ENCODE measurements around the gene PDXDC1.
A peak's percentile ranks its signal among the peaks of the same experiment; 100 is the strongest.
"Not testable (repeated sequence)": the region's sequence is repeated elsewhere in the genome, so short reads cannot be mapped to it uniquely, and the experiment has no call there.

The PDXDC1 gene

GRCh38 chr16:15071916-15072769 lies 97.3 kb downstream of the PDXDC1 start:
- DNase-seq: not testable (repeated sequence)

GRCh38 chr16:15073101-15073500 lies 98.3 kb downstream of the PDXDC1 start:
- DNase-seq: no peak

- DNase-seq: not testable (repeated sequence)
Observed at GRCh38 chr16:15076161-15076560, 101.3 kb downstream of the PDXDC1 start.

- DNase-seq: not testable (repeated sequence)
Observed at GRCh38 chr16:15080883-15081282, 106.1 kb downstream of the PDXDC1 start.

- not testable (repeated sequence) for DNase-seq
Observed at GRCh38 chr16:15082788-15083187, 108.0 kb downstream of the PDXDC1 start.

GRCh38 chr16:15090663-15091269 lies 115.9 kb downstream of the PDXDC1 start:
- not testable (repeated sequence) for DNase-seq

- DNase-seq: not testable (repeated sequence)
Observed at GRCh38 chr16:15093571-15093954, 118.7 kb downstream of the PDXDC1 start.

GRCh38 chr16:15093955-15094827 lies 119.4 kb downstream of the PDXDC1 start, which contains the start of gene RRN3:
Gene RRN3 (minus strand): TSS chr16:15094272. CDS start chr16:15094233, 39 bp downstream.
- DNase-seq: peak; percentile 93

- DNase-seq: not testable (repeated sequence)
Observed at GRCh38 chr16:15096583-15096972, 121.8 kb downstream of the PDXDC1 start.

GRCh38 chr16:15099366-15099909 lies 124.6 kb downstream of the PDXDC1 start:
- not testable (repeated sequence) for DNase-seq

- not testable (repeated sequence) for DNase-seq
Observed at GRCh38 chr16:15100372-15100987, 125.7 kb downstream of the PDXDC1 start.

GRCh38 chr16:15127641-15128425 lies 153.0 kb downstream of the PDXDC1 start:
- not testable (repeated sequence) for DNase-seq

GRCh38 chr16:15130256-15130932 lies 155.6 kb downstream of the PDXDC1 start:
- not testable (repeated sequence) for DNase-seq

- DNase-seq: not testable (repeated sequence)
Observed at GRCh38 chr16:15130943-15131700, 156.3 kb downstream of the PDXDC1 start.

GRCh38 chr16:15132719-15133428 lies 158.0 kb downstream of the PDXDC1 start:
- not testable (repeated sequence) for DNase-seq

GRCh38 chr16:15133554-15133953 lies 158.7 kb downstream of the PDXDC1 start:
- DNase-seq: not testable (repeated sequence)

- DNase-seq: not testable (repeated sequence)
Observed at GRCh38 chr16:15134752-15135482, 160.1 kb downstream of the PDXDC1 start.
